OCI-LY3 (cell line): ENCODE results near the gene PHPT1.

Source experiments
- EZH2phosphoT487 ChIP-seq: fragments of 200-600 bp; shearing (Covaris generic); IDR thresholded peaks from 2 replicates; pipeline ENCODE4 v1.6.1; 2018; ENCODE audit warnings: antibody characterized with exemption, mixed run types, low read depth
- TF ChIP-seq, protein P1 (sequence below): fragments of 200-600, 300-600 bp; sonication (generic); IDR thresholded peaks from 2 replicates; pipeline ENCODE4 v1.5.1; 2014; ENCODE audit warnings: antibody characterized with exemption, low read length, low read depth

DNA sequence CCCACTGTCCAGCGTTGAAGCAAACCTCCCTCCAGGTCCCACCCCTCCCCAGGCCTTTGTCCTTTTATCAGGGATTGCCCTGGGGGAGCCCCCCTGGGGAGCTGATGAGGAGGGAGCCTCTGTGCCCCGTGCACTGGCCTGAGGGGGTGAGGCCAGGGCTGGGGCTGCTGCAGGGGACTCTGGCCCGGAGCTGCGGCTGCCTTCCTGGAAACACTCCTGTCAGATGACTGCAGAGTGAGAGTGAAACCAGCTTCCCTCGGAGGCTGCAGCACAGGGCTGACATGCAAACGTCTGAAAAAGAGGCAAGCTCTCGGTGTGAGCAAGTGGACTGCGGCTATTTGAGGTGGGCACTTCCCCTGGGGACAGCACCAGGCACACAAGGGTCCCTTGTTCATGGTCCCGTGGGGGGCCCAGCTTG lies 32.5 kb downstream of the PHPT1 start:
- no peak for TF ChIP-seq EZH2phosphoT487
- TF ChIP-seq, protein P1, sequence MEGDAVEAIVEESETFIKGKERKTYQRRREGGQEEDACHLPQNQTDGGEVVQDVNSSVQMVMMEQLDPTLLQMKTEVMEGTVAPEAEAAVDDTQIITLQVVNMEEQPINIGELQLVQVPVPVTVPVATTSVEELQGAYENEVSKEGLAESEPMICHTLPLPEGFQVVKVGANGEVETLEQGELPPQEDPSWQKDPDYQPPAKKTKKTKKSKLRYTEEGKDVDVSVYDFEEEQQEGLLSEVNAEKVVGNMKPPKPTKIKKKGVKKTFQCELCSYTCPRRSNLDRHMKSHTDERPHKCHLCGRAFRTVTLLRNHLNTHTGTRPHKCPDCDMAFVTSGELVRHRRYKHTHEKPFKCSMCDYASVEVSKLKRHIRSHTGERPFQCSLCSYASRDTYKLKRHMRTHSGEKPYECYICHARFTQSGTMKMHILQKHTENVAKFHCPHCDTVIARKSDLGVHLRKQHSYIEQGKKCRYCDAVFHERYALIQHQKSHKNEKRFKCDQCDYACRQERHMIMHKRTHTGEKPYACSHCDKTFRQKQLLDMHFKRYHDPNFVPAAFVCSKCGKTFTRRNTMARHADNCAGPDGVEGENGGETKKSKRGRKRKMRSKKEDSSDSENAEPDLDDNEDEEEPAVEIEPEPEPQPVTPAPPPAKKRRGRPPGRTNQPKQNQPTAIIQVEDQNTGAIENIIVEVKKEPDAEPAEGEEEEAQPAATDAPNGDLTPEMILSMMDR: no peak
